ENCODE results near the gene ASTN2. TPM values are rescaled to one million over a fixed set of nuclear protein-coding genes. Genes with fewer than 3 reads are reported as not detected.

The ASTN2 gene
- total and polyA plus RNA-seq, 9 of the 15 experiments (the other 6 are each of a cell fraction or from before 2014, with no cell fraction given) = 0.56 to 3.5 (median 1.9) TPM

DNA sequence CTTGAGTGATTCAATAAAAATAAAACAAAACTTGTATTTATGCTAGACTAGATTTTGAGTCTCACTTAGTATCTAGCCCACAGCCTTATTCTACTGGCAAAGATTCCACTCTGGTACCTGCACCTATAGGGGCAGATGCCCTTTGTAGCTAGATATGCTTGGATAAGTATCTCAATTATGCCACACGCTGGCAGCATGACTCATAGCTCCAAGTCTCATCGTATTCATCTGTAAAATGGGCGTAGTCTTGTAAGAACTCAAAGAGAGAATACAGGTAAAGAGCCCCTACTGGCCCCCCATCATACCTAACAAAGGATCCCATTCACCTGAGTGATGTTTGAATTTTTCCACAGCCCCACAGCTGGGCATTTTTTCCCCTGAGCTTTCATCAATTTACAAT lies 45.9 kb upstream of the ASTN2 start (continued):
- TF ChIP-seq, protein P1, sequence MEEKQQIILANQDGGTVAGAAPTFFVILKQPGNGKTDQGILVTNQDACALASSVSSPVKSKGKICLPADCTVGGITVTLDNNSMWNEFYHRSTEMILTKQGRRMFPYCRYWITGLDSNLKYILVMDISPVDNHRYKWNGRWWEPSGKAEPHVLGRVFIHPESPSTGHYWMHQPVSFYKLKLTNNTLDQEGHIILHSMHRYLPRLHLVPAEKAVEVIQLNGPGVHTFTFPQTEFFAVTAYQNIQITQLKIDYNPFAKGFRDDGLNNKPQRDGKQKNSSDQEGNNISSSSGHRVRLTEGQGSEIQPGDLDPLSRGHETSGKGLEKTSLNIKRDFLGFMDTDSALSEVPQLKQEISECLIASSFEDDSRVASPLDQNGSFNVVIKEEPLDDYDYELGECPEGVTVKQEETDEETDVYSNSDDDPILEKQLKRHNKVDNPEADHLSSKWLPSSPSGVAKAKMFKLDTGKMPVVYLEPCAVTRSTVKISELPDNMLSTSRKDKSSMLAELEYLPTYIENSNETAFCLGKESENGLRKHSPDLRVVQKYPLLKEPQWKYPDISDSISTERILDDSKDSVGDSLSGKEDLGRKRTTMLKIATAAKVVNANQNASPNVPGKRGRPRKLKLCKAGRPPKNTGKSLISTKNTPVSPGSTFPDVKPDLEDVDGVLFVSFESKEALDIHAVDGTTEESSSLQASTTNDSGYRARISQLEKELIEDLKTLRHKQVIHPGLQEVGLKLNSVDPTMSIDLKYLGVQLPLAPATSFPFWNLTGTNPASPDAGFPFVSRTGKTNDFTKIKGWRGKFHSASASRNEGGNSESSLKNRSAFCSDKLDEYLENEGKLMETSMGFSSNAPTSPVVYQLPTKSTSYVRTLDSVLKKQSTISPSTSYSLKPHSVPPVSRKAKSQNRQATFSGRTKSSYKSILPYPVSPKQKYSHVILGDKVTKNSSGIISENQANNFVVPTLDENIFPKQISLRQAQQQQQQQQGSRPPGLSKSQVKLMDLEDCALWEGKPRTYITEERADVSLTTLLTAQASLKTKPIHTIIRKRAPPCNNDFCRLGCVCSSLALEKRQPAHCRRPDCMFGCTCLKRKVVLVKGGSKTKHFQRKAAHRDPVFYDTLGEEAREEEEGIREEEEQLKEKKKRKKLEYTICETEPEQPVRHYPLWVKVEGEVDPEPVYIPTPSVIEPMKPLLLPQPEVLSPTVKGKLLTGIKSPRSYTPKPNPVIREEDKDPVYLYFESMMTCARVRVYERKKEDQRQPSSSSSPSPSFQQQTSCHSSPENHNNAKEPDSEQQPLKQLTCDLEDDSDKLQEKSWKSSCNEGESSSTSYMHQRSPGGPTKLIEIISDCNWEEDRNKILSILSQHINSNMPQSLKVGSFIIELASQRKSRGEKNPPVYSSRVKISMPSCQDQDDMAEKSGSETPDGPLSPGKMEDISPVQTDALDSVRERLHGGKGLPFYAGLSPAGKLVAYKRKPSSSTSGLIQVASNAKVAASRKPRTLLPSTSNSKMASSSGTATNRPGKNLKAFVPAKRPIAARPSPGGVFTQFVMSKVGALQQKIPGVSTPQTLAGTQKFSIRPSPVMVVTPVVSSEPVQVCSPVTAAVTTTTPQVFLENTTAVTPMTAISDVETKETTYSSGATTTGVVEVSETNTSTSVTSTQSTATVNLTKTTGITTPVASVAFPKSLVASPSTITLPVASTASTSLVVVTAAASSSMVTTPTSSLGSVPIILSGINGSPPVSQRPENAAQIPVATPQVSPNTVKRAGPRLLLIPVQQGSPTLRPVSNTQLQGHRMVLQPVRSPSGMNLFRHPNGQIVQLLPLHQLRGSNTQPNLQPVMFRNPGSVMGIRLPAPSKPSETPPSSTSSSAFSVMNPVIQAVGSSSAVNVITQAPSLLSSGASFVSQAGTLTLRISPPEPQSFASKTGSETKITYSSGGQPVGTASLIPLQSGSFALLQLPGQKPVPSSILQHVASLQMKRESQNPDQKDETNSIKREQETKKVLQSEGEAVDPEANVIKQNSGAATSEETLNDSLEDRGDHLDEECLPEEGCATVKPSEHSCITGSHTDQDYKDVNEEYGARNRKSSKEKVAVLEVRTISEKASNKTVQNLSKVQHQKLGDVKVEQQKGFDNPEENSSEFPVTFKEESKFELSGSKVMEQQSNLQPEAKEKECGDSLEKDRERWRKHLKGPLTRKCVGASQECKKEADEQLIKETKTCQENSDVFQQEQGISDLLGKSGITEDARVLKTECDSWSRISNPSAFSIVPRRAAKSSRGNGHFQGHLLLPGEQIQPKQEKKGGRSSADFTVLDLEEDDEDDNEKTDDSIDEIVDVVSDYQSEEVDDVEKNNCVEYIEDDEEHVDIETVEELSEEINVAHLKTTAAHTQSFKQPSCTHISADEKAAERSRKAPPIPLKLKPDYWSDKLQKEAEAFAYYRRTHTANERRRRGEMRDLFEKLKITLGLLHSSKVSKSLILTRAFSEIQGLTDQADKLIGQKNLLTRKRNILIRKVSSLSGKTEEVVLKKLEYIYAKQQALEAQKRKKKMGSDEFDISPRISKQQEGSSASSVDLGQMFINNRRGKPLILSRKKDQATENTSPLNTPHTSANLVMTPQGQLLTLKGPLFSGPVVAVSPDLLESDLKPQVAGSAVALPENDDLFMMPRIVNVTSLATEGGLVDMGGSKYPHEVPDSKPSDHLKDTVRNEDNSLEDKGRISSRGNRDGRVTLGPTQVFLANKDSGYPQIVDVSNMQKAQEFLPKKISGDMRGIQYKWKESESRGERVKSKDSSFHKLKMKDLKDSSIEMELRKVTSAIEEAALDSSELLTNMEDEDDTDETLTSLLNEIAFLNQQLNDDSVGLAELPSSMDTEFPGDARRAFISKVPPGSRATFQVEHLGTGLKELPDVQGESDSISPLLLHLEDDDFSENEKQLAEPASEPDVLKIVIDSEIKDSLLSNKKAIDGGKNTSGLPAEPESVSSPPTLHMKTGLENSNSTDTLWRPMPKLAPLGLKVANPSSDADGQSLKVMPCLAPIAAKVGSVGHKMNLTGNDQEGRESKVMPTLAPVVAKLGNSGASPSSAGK (IDR thresholded peaks at IDR 0.05) = no peak
- TF ChIP-seq ZKSCAN1 (IDR thresholded peaks at IDR 0.05; ENCODE audit: low read depth, low read length) = no peak
- no peak for TF ChIP-seq PHB2 (IDR thresholded peaks at IDR 0.05; ENCODE audit: low read depth)

All from K562 (cell line).